ENCODE measurements around the gene ATMIN.

Gene ATMIN

GRCh38 chr16:81071805-81072204 is 36.2 kb downstream of the ATMIN start:
- DNase-seq: no peak

- no peak for DNase-seq
Observed at GRCh38 chr16:81073560-81074330, 38.1 kb downstream of the ATMIN start.

DNA sequence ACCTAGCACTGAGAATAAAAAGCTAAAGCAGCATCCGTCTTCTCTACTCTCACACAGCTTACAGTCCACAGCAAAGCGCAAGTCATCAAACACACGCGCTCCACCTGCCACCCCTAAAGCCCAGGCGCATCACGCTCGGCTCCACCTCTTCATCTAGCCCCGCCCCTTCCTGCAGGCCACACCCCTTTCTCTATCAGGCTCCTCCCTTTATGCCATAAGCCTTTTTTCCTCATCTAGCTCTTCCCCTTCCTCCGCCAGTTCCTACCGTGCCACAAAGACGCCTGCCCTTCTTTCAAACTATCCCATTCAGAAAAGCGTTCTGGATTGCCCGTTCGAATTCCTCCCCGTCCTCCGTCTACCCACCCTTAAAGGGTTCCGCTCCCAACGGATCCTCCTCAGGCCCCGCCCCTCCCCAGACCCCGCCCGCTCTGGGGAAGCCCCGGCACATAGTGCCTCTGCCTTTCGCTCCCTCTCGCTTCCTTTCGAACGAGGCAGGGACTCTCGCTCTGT is 41.0 kb downstream of the ATMIN start:
- peak; percentile 72 for DNase-seq

DNA sequence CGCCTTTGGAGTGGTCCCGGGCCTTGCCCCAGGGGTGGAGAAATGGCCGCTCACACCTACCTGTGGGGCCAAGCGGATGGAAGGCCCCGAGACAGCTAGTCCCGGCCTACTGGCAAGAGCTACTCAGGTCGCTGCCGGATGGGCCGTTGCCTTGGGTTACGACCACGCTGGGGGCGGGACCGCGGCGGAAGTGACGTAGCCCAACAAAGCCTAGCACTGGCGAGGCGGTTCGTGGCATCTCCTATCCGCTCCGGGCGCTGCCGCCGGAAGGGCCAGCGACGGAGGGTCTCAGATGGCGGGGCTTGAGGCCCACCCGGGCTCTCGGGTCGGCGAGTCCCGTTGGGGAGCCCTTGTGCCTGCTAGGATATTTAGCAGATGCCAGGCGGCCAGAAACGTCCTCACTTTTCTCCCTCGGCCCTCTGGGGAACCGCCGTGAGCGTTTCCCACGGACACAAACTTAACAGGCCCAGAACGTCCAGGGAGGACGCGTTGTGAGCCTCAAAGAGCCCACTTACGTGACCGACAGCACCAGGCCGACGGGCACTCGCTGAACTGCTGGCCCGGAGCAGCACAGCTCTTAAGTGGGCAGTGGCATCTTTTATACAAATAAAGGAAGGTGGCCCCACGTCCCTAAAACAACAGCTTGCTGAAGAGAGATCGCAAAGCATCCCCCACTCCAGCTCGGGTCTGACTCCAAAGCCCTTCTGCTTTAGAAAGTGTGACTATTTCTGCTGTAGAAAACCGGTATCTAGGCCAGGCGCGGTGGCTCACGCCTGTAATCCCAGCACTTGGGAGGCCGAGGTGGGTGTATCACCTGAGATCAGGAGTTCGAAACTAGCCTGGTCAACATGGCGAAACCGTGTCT is 41.7 kb downstream of the ATMIN start, which contains the start of gene C16orf46:
Gene C16orf46, minus strand, starts transcription at position 163 of the 865 bp plus-strand sequence. CDS start 13,283 bp downstream, outside the sequence.
- peak; percentile 81 for DNase-seq

- no peak for DNase-seq
Observed at GRCh38 chr16:81080233-81080632, 44.6 kb downstream of the ATMIN start.

GRCh38 chr16:81081014-81081413 is 45.4 kb downstream of the ATMIN start:
- no peak for DNase-seq

- no peak for DNase-seq
Observed at GRCh38 chr16:81088836-81089235, 53.2 kb downstream of the ATMIN start.

GRCh38 chr16:81094771-81095251 is 59.2 kb downstream of the ATMIN start:
- no peak for DNase-seq

- DNase-seq: no peak
Observed at GRCh38 chr16:81095653-81095952, 60.0 kb downstream of the ATMIN start.

DNA sequence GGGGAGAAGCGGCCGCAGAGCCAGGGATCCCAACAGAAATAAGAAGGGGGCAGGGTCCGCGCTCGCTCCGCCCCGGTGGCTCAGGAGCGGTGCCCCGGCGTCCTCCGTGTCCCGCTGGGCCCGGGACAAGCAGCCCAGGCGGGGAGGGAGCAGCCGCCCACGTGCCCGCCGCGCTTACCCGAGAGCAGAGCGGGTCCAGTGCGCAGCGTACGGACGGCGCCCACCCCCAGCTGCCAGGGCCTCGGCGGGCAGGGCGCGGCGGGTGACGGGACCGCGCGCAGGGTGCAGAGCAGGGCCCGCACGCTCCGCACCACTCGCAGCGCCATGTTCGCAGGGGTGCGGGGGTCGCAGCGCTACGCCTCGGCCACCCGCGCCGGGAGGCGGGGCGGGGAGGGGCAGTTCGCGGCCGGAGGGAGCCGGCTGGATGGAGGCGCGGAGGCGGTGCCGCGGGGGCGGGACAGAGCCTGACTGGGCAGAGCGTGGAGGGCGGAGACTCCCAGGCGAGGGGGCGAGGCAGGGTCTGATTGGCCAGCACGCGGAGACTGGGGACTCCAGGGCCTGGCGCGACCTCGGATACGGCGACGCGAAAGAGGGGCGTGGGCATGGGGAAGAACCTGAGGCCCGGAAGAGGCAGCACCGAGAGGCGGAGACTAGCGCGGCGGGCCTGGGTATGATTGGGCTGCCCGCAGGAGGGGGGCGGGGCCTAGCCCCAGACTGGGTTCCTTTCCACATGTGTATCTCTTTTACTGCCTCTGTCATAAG is 60.5 kb downstream of the ATMIN start, which contains the start of gene GCSH:
Gene GCSH, minus strand, starts transcription at position 443 of the 762 bp plus-strand sequence. Its CDS starts 117 bp downstream, at position 326.
- peak; percentile 74 for DNase-seq

DNA sequence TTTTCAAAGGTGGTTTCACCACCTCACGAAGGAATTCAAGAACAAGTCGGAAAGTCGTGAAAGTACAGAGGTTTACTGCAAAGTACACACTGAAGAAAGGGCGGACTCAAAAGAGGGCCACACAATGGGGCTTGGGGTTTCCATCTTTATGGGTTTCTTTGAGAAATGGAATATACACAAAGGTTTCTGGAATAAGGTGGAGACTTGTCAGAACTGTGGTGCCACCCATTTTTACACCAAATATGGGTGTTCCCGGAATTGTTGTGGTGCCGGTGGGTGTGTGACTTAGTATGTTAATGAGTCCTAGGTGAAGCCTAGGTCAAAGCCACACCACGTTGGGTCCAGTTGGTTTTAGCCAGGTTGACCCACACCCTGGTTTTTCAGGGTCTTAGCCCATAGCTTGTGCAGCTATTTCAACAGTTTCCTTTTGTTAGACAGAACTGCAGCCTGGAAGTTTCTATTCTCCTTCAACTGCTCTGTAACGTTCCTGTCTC is 61.1 kb downstream of the ATMIN start:
- no peak for DNase-seq

Measured in DMS79 (cell line).